Measurements from ENCODE around the gene VPS36. TPM values are rescaled to one million over a fixed set of nuclear protein-coding genes. Genes with fewer than 3 reads are reported as not detected.
"Not testable (repeated sequence)": the region's sequence is repeated elsewhere in the genome, so short reads cannot be mapped to it uniquely, and the experiment has no call there.

VPS36 gene
- total RNA-seq, 1 experiment from 2014 or later = 9.7 TPM

GRCh38 chr13:52405369-52405766 lies 45.1 kb downstream of the VPS36 start:
- Histone ChIP-seq H3K27me3 (no peaks in the 10 kb centered on the region), H3K9me3 (no peaks in the 10 kb centered on the region), H3K4me3 (peak overlapping the region; percentile 73), H3K36me3 (peaks cover 6% of the 10 kb centered on the region)
- DNase-seq = no peak

DNA sequence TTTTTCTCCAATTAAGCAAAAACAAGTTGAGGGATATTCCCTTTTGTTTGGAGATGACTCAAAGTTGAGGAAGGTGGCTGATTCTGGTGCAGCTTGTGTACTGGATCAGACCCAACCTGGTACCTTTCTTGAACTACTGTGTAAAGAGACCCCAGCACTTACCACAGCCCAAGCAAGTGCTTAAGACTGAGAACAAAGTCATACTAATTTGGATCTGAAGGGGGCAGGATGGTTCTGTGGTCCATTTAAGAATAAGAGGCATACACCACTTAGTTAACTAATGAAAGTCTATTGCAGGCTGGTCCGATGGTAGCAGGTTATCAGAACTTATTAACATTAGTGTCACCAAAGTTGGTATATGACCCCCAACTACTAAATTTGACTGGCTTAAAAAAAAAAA lies 50.7 kb downstream of the VPS36 start:
- H3K36me3 ChIP-seq = peaks cover 15% of the 10 kb centered on the region
- H3K27me3 ChIP-seq = no peaks in the 10 kb centered on the region
- DNase-seq = no peak
- H3K4me3 ChIP-seq = no peak overlapping the region
- H3K9me3 ChIP-seq = no peaks in the 10 kb centered on the region

- H3K9me3 ChIP-seq = no peaks in the 10 kb centered on the region
- peaks cover 15% of the 10 kb centered on the region for H3K36me3 ChIP-seq
- DNase-seq = no peak
- no peak overlapping the region for H3K4me3 ChIP-seq
- no peaks in the 10 kb centered on the region for H3K27me3 ChIP-seq
Measured at GRCh38 chr13:52399046-52399445, 51.4 kb downstream of the VPS36 start.

DNA sequence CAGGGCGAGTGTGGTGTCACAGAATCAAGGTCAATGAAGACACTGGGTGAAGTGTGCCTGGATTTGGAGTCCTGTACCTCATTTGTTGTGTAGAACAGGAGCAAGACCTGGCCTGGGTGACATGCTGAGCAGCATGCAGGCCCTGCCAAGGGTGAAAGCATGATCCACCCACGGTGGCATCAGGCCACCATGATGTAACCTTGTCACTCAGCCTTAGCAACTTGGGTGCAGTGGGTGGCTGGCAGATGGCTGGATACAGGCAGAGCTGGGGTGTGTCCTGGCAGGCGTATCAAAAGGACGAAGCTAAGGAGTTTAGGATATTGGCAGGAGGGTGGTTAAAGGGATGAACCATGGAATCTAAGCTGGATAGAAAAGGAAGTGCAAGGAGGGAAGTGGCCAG lies 54.7 kb downstream of the VPS36 start:
- Histone ChIP-seq H3K9me3 (no peaks in the 10 kb centered on the region), H3K36me3 (peaks cover 16% of the 10 kb centered on the region), H3K4me3 (no peak overlapping the region), H3K27me3 (no peaks in the 10 kb centered on the region)
- DNase-seq = peak; percentile 39

- Histone ChIP-seq H3K4me3 (no peak overlapping the region), H3K27me3 (no peaks in the 10 kb centered on the region), H3K36me3 (peaks cover 13% of the 10 kb centered on the region), H3K9me3 (no peaks in the 10 kb centered on the region)
- no peak for DNase-seq
Measured at GRCh38 chr13:52394586-52394985, 55.8 kb downstream of the VPS36 start.

DNA sequence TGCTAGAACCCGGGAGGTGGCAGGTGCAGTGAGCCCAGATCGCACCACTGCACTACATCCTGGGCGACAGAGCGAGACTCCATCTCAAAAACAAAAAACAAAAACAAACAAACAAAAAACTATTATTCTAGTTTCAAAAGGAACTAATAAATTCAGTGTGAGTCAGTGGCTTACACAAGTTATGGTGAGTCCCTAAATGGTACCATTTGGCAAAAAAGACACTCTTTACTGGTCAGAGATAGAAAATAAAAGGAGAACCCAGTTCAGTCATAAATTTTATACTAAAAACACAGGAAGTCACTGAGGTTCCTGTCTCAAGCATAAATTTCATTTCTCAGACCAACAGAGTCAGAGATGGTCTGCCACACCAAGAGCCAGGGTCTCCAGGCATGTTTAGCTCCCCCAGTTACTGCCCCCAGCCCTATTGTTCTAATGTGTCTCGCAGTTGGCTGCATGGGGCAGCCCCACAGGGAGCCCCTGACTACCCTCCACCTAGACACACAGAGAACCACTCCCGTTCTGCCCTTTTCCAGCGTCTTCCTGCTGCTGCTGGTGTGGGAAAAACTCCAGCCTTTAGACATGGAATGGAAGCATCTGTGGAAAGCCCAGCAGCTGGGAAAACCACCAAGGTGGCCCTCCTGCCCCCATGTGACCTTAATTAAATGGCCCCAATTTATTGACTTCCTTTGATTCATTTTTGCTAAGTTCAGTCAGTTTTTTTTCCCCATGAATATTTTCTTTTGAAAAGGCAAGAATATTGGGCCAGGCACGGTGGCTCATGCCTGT lies 56.7 kb downstream of the VPS36 start:
- H3K9me3 ChIP-seq = no peaks in the 10 kb centered on the region
- DNase-seq = no peak
- H3K4me3 ChIP-seq = no peak overlapping the region
- H3K36me3 ChIP-seq = peaks cover 17% of the 10 kb centered on the region
- H3K27me3 ChIP-seq = no peaks in the 10 kb centered on the region

DNA sequence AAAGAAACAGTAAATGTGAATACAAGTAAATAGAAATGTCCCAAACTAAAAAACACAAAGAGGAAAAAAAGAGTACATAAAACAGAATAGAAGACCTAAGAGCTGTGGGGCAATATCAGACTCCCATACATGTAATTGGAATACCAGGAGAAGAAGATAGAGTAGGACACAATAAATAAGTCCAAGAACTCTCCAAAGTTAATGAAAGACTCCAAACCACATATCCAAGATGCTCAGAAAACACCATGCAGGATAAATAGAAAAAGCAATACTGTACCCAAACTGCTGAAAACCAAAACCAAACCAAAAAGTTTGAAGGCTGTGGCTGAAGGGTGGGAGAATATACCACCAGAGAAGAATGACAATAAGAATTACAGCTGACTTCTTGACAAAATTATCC lies 62.7 kb downstream of the VPS36 start:
- peaks cover 13% of the 10 kb centered on the region for H3K36me3 ChIP-seq
- no peaks in the 10 kb centered on the region for H3K27me3 ChIP-seq
- no peak for DNase-seq

GRCh38 chr13:52385870-52386269 lies 64.6 kb downstream of the VPS36 start:
- 0 out of 2 replicates have a peak, but pooled peaks cover 3% of the 10 kb centered on the region for H3K9me3 ChIP-seq
- H3K27me3 ChIP-seq = no peaks in the 10 kb centered on the region
- no peak overlapping the region for H3K4me3 ChIP-seq
- DNase-seq = no peak
- H3K36me3 ChIP-seq = peaks cover 9% of the 10 kb centered on the region

More for the DNA sequence above, 62.7 kb downstream of the VPS36 start:
- Histone ChIP-seq H3K9me3 (0 out of 2 replicates have a peak, but pooled peaks cover 3% of the 10 kb centered on the region), H3K4me3 (no peak overlapping the region)

DNA sequence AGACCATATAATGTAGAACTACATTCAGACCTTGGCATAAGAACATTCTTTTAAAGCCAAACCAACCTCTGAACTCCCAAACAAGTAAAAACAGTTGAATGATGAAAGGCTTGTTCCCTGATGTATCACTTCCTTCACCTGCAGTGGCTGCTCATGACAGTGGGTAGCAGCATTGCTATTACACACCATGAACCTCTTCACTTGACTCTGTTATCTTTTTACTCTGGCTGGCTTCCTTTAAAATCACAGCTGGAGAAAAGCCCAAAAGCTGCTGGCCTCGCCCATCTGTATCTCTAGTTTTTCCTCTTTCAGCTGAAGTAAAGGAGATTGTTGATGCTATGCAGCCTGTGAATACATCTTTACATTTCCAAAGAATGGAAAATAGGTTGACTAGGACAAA lies 67.1 kb downstream of the VPS36 start:
- Histone ChIP-seq H3K4me3 (no peak overlapping the region), H3K27me3 (no peaks in the 10 kb centered on the region)
- DNase-seq = no peak

GRCh38 chr13:52378312-52378711 lies 72.1 kb downstream of the VPS36 start:
- peaks cover 8% of the 10 kb centered on the region for H3K36me3 ChIP-seq
- no peaks in the 10 kb centered on the region for H3K27me3 ChIP-seq
- no peak overlapping the region for H3K4me3 ChIP-seq
- H3K9me3 ChIP-seq = no peaks in the 10 kb centered on the region
- no peak for DNase-seq

More for the DNA sequence above, 67.1 kb downstream of the VPS36 start:
- 0 out of 2 replicates have a peak, but pooled peaks cover 3% of the 10 kb centered on the region for H3K9me3 ChIP-seq
- H3K36me3 ChIP-seq = peaks cover 4% of the 10 kb centered on the region

- no peaks in the 10 kb centered on the region for H3K27me3 ChIP-seq
- no peaks in the 10 kb centered on the region for H3K9me3 ChIP-seq
- H3K36me3 ChIP-seq = peaks cover 8% of the 10 kb centered on the region
- DNase-seq = no peak
- no peak overlapping the region for H3K4me3 ChIP-seq
Measured at GRCh38 chr13:52377898-52378297, 72.5 kb downstream of the VPS36 start.

DNA sequence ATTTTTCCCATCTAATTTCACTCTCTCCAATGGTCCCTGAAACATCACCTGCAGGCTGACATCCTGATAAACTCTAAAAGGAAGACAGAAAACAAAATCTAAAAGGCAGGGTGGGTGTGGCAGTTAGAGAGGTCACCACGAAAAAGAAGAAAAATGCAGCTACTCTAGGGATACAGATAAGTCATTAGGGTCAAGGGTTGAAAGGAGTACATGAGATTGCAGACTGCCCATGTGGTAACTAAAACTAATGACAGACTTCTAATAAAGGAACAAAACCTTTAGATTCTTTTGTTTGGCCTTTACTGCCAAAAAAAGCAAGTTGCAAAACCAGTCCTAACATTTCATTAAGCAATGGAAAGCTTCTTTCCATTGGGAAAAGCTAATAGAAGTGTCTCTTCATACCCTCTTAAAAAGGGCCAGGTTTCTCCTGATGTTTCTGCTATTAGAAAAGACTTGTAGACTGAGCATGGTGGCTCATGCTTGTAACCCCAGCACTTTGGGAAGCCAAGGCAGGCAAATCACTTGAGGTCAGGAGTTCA lies 75.5 kb downstream of the VPS36 start:
- H3K4me3 ChIP-seq = no peak overlapping the region
- H3K27me3 ChIP-seq = no peaks in the 10 kb centered on the region

GRCh38 chr13:52374389-52374788 lies 76.0 kb downstream of the VPS36 start:
- no peak overlapping the region for H3K4me3 ChIP-seq
- no peak for DNase-seq
- no peaks in the 10 kb centered on the region for H3K9me3 ChIP-seq
- peaks cover 8% of the 10 kb centered on the region for H3K36me3 ChIP-seq
- no peaks in the 10 kb centered on the region for H3K27me3 ChIP-seq

More for the DNA sequence above, 75.5 kb downstream of the VPS36 start:
- H3K36me3 ChIP-seq = peaks cover 8% of the 10 kb centered on the region
- no peak for DNase-seq
- no peaks in the 10 kb centered on the region for H3K9me3 ChIP-seq

- H3K36me3 ChIP-seq, H3K27me3 ChIP-seq, H3K9me3 ChIP-seq, H3K4me3 ChIP-seq, DNase-seq: not testable (repeated sequence)
Measured at GRCh38 chr13:52373277-52373676, 77.2 kb downstream of the VPS36 start.

DNA sequence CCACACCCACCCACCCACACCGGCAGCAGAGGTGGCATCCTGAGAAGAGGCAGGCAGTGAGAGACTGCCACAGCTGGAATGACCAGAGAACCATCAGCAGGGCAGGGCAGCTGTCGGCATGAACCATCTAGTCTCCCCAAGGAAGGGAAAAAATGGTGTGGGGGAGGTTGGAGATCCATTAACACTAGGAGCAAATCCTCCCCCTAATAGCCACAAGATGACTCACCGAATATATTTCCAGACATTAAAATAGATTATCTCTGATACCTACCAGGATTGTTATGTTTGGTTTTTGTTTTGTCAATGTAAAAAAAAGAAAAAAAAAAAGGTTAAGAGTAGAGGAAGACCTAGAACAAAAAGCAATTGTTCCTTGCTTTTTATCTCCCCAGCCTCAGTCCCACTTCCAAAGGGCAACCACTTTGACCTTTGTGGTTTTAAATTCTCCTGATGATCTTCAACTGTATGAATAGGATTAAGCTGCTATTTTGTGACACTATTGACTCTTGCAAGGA lies 78.6 kb downstream of the VPS36 start:
- H3K36me3 ChIP-seq = no peaks in the 10 kb centered on the region
- H3K9me3 ChIP-seq = no peaks in the 10 kb centered on the region
- H3K4me3 ChIP-seq = no peak overlapping the region
- DNase-seq = peak; percentile 29
- H3K27me3 ChIP-seq = no peaks in the 10 kb centered on the region

- no peaks in the 10 kb centered on the region for H3K9me3 ChIP-seq
- no peak for DNase-seq
- no peaks in the 10 kb centered on the region for H3K36me3 ChIP-seq
- H3K27me3 ChIP-seq = no peaks in the 10 kb centered on the region
- H3K4me3 ChIP-seq = no peak overlapping the region
Measured at GRCh38 chr13:52366291-52366690, 84.1 kb downstream of the VPS36 start.
